HepG2 (cell line): ENCODE measurements around the gene COL4A3. TPM values are rescaled to one million over a fixed set of nuclear protein-coding genes. Genes with fewer than 3 reads are reported as not detected.

Source experiments
- ATAC-seq: fragments of 200-7000 bp; cut with Tn5 transposase; 3 replicates; pipeline ENCODE4 v1.9.1; 2020; ENCODE audit warnings: mild to moderate bottlenecking, moderate library complexity
- BruUV-seq: library from RNA; stranded (reverse); fragments of 400-500 nt; replicated peaks from 2 replicates; lab custom pipeline; 2021; lab: Mats Ljungman, UMichigan
- CTCF ChIA-PET: fragments of 300-600 bp; formaldehyde crosslinking; extraction: SDS; loops from one replicate; lab custom pipeline; 2021; ENCODE audit warnings: low total read pairs, inconsistent platforms, low intra/inter-chr PET ratio; lab: Yijun Ruan, JAX
- POLR2A ChIA-PET: fragments of 350-600 bp; sonication (Branson Sonifier 250); formaldehyde crosslinking; loops from one replicate; lab custom pipeline; 2020; ENCODE audit warnings: antibody characterized with exemption, inconsistent platforms; lab: Yijun Ruan, JAX
- DNase-seq: peaks from one replicate; pipeline ENCODE4 v3.0.0-alpha.2; 2015; ENCODE audit warnings: low spot score
- FAIRE-seq: peaks from 3 replicates; lab custom pipeline; 2011; peaks lifted over from hg19 to GRCh38; lab: Jason Lieb, UNC
- H2AFZ ChIP-seq: one replicate; pipeline ENCODE4 v1.6.1; 2011; ENCODE audit warnings: low read length, inconsistent platforms
- H3K27ac ChIP-seq: fragments of 300-600 bp; 3 replicates; pipeline ENCODE4 v1.8.0; 2011; ENCODE audit warnings: mixed run types, mild to moderate bottlenecking, mixed read lengths, low read length, inconsistent platforms; ENCODE audit not compliant: insufficient read depth; ENCODE audit errors: extremely low read length
- H3K27me3 ChIP-seq, 2 experiments: fragments of 200-600 bp in 1 of 2; 2 replicates in 1 of 2; 3 replicates in 1 of 2; pipeline versions ENCODE4 v1.6.0 to v1.8.0; 2011; ENCODE audit warnings: low read length in 2 of 2, mild to moderate bottlenecking in 2 of 2, moderate library complexity in 2 of 2, inconsistent platforms in 1 of 2; ENCODE audit not compliant: insufficient read depth in 2 of 2, control insufficient read depth in 1 of 2
- H3K36me3 ChIP-seq, 2 experiments: fragments of 200-600 bp in 1 of 2; replicated peaks in 1 of 2; 2 replicates in 1 of 2; 3 replicates in 1 of 2; pipeline versions ENCODE4 v1.5.1 to v1.8.0; 2011; ENCODE audit warnings: low read length in 2 of 2, inconsistent platforms in 1 of 2; ENCODE audit not compliant: insufficient read depth in 2 of 2, control insufficient read depth in 1 of 2
- H3K4me1 ChIP-seq: 2 replicates; pipeline ENCODE4 v1.5.1; 2012; ENCODE audit warnings: low read length, inconsistent platforms; ENCODE audit not compliant: insufficient read depth
- H3K4me2 ChIP-seq: 2 replicates; pipeline ENCODE4 v1.6.0; 2011; ENCODE audit warnings: low read depth, low read length, inconsistent platforms
- H3K4me3 ChIP-seq, 3 experiments: fragments of 200-600 bp in 1 of 3; sonication (generic), shearing (Covaris generic) in 1 of 3; replicated peaks in 1 of 3; 2 replicates each; pipeline ENCODE4 v1.5.1; 2011 to 2016; ENCODE audit warnings: low read length in 3 of 3, inconsistent platforms in 2 of 3, low read depth in 2 of 3, mild to moderate bottlenecking in 2 of 3, control low read depth in 1 of 3, mixed read lengths in 1 of 3; ENCODE audit not compliant: insufficient read depth in 1 of 3
- H3K79me2 ChIP-seq: one replicate; pipeline ENCODE4 v1.6.1; 2011; ENCODE audit warnings: low read length, inconsistent platforms; ENCODE audit not compliant: insufficient read depth
- H3K9ac ChIP-seq: 2 replicates; pipeline ENCODE4 v1.6.0; 2011; ENCODE audit warnings: mild to moderate bottlenecking, low read depth, low read length, inconsistent platforms; ENCODE audit not compliant: insufficient read depth
- H3K9me3 ChIP-seq: 2 replicates; pipeline ENCODE4 v1.5.1; 2012; ENCODE audit warnings: mild to moderate bottlenecking, low read length
- H4K20me1 ChIP-seq: 2 replicates; pipeline ENCODE4 v1.6.0; 2011; ENCODE audit warnings: inconsistent platforms, mild to moderate bottlenecking, low read length, moderate library complexity; ENCODE audit not compliant: insufficient read depth
- ATF7-NPFF ChIP-seq: sonication (generic); formaldehyde crosslinking; IDR thresholded peaks from 2 replicates; pipeline ENCODE4 v1.8.1; 2023; ENCODE audit warnings: mild to moderate bottlenecking, low read depth, missing genetic modification reagents, moderate library complexity
- BCL3 ChIP-seq: sonication (generic); formaldehyde crosslinking; IDR thresholded peaks from 2 replicates; pipeline ENCODE4 v1.5.1; 2020; ENCODE audit warnings: mild to moderate bottlenecking, missing genetic modification reagents, moderate library complexity
- CENPX ChIP-seq: sonication (generic); formaldehyde crosslinking; IDR thresholded peaks from 2 replicates; pipeline ENCODE4 v1.9.0; 2021; ENCODE audit warnings: mild to moderate bottlenecking, missing genetic modification reagents, moderate library complexity
- CREB3 ChIP-seq: sonication (generic); formaldehyde crosslinking; IDR thresholded peaks from 2 replicates; pipeline ENCODE4 v1.5.0; 2020; ENCODE audit warnings: missing genetic modification reagents
- DPF2 ChIP-seq: sonication (generic); formaldehyde crosslinking; IDR thresholded peaks from 2 replicates; pipeline ENCODE4 v1.4.0; 2020; ENCODE audit warnings: mild to moderate bottlenecking, low read depth, missing genetic modification reagents, borderline replicate concordance
- HMG20A ChIP-seq: IDR thresholded peaks from 2 replicates; pipeline ENCODE4 v1.6.1; 2016; ENCODE audit warnings: borderline replicate concordance
- HOXD1 ChIP-seq: sonication (generic); formaldehyde crosslinking; IDR thresholded peaks from 2 replicates; pipeline ENCODE4 v1.5.0; 2020; ENCODE audit warnings: missing genetic modification reagents
- KLF12 ChIP-seq: sonication (generic); formaldehyde crosslinking; IDR thresholded peaks from 2 replicates; pipeline ENCODE4 v1.4.0; 2020; ENCODE audit warnings: missing genetic modification reagents, borderline replicate concordance
- SCMH1 ChIP-seq: sonication (generic); formaldehyde crosslinking; IDR thresholded peaks from 2 replicates; pipeline ENCODE4 v1.9.0; 2021; ENCODE audit warnings: missing genetic modification reagents, mild to moderate bottlenecking, borderline replicate concordance
- SNRNP70 ChIP-seq: fragments of 200-400 bp; formaldehyde crosslinking; IDR thresholded peaks from 2 replicates; pipeline ENCODE4 v1.6.1; 2017; ENCODE audit warnings: mild to moderate bottlenecking, low read depth, low read length, moderate library complexity
- ZFP41 ChIP-seq: sonication (generic); formaldehyde crosslinking; IDR thresholded peaks from 2 replicates; pipeline ENCODE4 v1.4.0; 2020; ENCODE audit warnings: mild to moderate bottlenecking, missing genetic modification reagents, borderline replicate concordance
- ZFX ChIP-seq: sonication (generic); formaldehyde crosslinking; IDR thresholded peaks from 2 replicates; pipeline ENCODE4 v1.4.0; 2020; ENCODE audit warnings: mild to moderate bottlenecking, low read depth, missing genetic modification reagents, moderate library complexity
- ZNF124 ChIP-seq: sonication (generic); formaldehyde crosslinking; IDR thresholded peaks from 2 replicates; pipeline ENCODE4 v1.4.0; 2020; ENCODE audit warnings: missing genetic modification reagents
- ZNF615 ChIP-seq: sonication (generic); formaldehyde crosslinking; IDR thresholded peaks from 2 replicates; pipeline ENCODE4 v1.5.0; 2020; ENCODE audit warnings: mild to moderate bottlenecking, missing genetic modification reagents, borderline replicate concordance
- ZNF639 ChIP-seq: conservative IDR thresholded peaks from 2 replicates; pipeline ENCODE4 v1.6.1; 2018; ENCODE audit warnings: missing genetic modification reagents
- ZNF776 ChIP-seq: sonication (generic); formaldehyde crosslinking; IDR thresholded peaks from 2 replicates; pipeline ENCODE4 v1.4.0; 2020; ENCODE audit warnings: mild to moderate bottlenecking, missing genetic modification reagents
- WGBS: methylation state at CpG from one replicate; pipeline ENCODE4 v1.1.6; 2017; ENCODE audit warnings: low lambda C conversion rate; 5-methylcytosine and 5-hydroxymethylcytosine counted together
- in situ Hi-C: cut with HindIII; loops from 2 replicates; pipeline ENCODE4 v1.10.0; 2017; ENCODE audit warnings: low pct_unique_long_range_greater_than_20kb; ENCODE audit not compliant: extremely low pct_ligation_motif_present
- intact Hi-C: fragments of 100-400 bp; cut with micrococcal nuclease; formaldehyde crosslinking; loops from one replicate; pipeline ENCODE4 v1.10.0; 2022; ENCODE audit not compliant: unreplicated experiment
- polyA plus RNA-seq, 8 experiments: library from polyadenylated mRNA; depleted of rRNA in 3 of 8; stranded (reverse) in 7 of 8; unstranded in 1 of 8; fragments of >200 nt; fragmentation: Illumina TruSeq in 4 of 8; extraction: Trizol in 4 of 8; gene quantifications; 2 replicates each; pipeline versions ENCODE4 v1.2.1 to v1.2.3, GENCODE V29; 2011 to 2016; ENCODE audit warnings: low read depth in 4 of 8, missing spikeins in 1 of 8, mixed read lengths in 1 of 8; ENCODE audit not compliant: insufficient read depth in 1 of 8
- total RNA-seq, 5 experiments: library from RNA; depleted of rRNA; stranded (reverse); fragments of >200 nt; fragmentation: Illumina TruSeq; extraction: Trizol; gene quantifications; 2 replicates each; pipeline ENCODE4 v1.2.3, GENCODE V29; 2016; ENCODE audit warnings: low read depth in 1 of 5

COL4A3 gene
- total and polyA plus RNA-seq, 2 of the 13 experiments (the other 11 are each of a cell fraction or from before 2014, with no cell fraction given), result 0.02 TPM; not detected in 1

- in situ Hi-C loops (no loop called here), intact Hi-C loops (no loop called here)
- ATAC-seq (no peak), FAIRE-seq (no peak), DNase-seq (no peak)
- no peak overlapping the region for H2AFZ ChIP-seq
- CTCF ChIA-PET, result no interaction called here
- H3K79me2 ChIP-seq, result no peaks in the 10 kb centered on the region
- H3K36me3 ChIP-seq, result no peaks in the 10 kb centered on the region
- H3K4me2 ChIP-seq, result no peak overlapping the region
- POLR2A ChIA-PET, result no interaction called here
- BruUV-seq, result no TSS peak
- H3K9ac ChIP-seq, result no peak overlapping the region
- H3K4me1 ChIP-seq, result no peaks in the 10 kb centered on the region
- no peaks in the 10 kb centered on the region for H4K20me1 ChIP-seq
- no peaks in the 10 kb centered on the region for H3K9me3 ChIP-seq
- H3K27me3 ChIP-seq, result 0 out of 5 replicates have a peak, but pooled peaks cover 0 to 4% of the 10 kb centered on the region in 2 experiments
- no peak for TF ChIP-seq SCMH1
- TF ChIP-seq BCL3 (CRISPR knock-in tag), result no peak
- no peak for TF ChIP-seq ZNF615 (CRISPR knock-in tag)
- no peak for TF ChIP-seq ZNF124 (CRISPR knock-in tag)
- TF ChIP-seq ATF7-NPFF (CRISPR knock-in tag), result no peak
- TF ChIP-seq KLF12 (CRISPR knock-in tag), result no peak
- TF ChIP-seq SNRNP70, result no peak
- TF ChIP-seq ZNF639 (CRISPR knock-in tag), result no peak
- no peak for TF ChIP-seq CREB3 (CRISPR knock-in tag)
- TF ChIP-seq ZFP41, result no peak
- no peak for TF ChIP-seq HMG20A (CRISPR knock-in tag)
- TF ChIP-seq CENPX, result no peak
- no peak for TF ChIP-seq ZFX (CRISPR knock-in tag)
- no peak for TF ChIP-seq DPF2
- TF ChIP-seq ZNF776 (CRISPR knock-in tag), result no peak
- no peak for TF ChIP-seq HOXD1 (CRISPR knock-in tag)
- 40% methylated on average over 2 of the region's 2 CpGs for WGBS
- no peak overlapping the region for H3K27ac ChIP-seq
- H3K4me3 ChIP-seq, result no peak overlapping the region
These were observed 70.0 kb downstream of the COL4A3 start for GRCh38 chr2:227234429-227234828.
